ENCODE measurements around the gene CACNA1C. TPM values are rescaled to one million over a fixed set of nuclear protein-coding genes. Genes with fewer than 3 reads are reported as not detected.

Gene CACNA1C
- total RNA-seq = 6.5 TPM

GRCh38 chr12:2052826-2053678 is at the start of gene CACNA1C:
Gene CACNA1C (plus strand): TSS chr12:2052987. CDS start chr12:2053563, 576 bp downstream.
- peak; percentile 79 for DNase-seq

DNA sequence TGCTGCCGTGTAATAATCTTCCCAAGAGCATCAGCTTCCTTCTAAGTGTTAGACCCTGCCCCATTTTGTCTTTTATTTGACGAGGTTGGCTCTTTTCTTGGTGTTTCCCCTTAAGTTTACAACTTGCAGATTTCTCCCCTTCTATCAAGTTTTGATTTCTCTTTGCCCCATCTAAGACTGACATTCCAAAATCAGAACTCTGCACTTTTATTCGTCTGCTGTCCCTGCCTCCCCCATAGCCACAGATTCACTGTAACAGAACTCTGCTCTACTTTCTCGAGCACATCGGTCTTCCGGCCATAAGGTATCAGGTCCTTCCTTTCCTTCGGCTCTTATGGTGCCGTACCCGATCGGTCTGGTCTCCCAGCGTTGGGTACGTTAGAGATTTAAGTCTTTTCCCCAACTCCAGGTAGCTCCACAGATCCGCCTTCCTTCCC is 49.1 kb upstream of the CACNA1C start:
- DNase-seq = no peak

- peak; percentile 98 for DNase-seq
These were observed 48.5 kb upstream of the CACNA1C start, which contains the start of gene DCP1B for GRCh38 chr12:2004113-2004929. Gene DCP1B (minus strand): TSS chr12:2004457. CDS start chr12:2004431, 26 bp downstream.

DNA sequence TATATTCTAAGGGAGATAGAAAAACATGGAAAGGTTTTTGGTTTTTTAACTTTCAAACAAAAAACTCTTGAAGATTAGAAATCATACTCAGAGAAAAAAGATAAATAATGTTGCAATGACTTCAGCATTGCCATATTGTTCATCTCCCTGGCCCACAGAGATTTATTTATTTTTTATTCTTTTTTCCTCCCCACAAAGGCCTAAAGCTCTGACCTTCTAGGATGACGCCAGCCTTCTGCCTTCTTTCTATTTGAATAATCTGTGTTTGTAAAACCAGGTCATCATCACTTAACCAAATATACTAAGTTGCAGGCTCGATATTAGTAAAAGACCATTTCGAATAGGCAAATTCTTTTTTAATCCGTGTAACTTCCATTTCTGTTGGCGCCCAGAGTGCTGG is 44.1 kb upstream of the CACNA1C start:
- no peak for DNase-seq

- DNase-seq = no peak
These were observed 43.2 kb upstream of the CACNA1C start for GRCh38 chr12:2009623-2010022.

GRCh38 chr12:2011643-2012607 is 40.9 kb upstream of the CACNA1C start:
- no peak for DNase-seq

DNA sequence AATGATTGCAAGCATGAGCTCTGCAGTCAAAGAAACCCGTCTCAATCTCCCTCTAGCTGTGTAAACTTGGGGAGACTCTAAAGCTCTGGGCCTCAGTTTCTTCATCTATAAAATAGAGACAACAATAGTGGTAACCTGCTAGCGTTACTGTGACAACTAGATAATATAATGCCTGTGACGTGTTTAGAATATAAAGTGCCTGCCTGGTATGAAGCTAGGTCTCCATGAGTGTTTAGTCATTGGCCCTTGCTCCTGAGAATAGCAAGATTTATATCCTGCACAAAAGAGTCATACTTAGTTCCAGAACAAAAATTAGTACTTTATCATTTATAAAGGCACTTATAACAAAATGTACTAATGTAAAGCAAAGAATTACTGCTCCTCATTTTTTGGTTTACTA is 39.7 kb upstream of the CACNA1C start:
- DNase-seq = no peak

GRCh38 chr12:2013527-2014223 is 39.1 kb upstream of the CACNA1C start:
- no peak for DNase-seq

DNA sequence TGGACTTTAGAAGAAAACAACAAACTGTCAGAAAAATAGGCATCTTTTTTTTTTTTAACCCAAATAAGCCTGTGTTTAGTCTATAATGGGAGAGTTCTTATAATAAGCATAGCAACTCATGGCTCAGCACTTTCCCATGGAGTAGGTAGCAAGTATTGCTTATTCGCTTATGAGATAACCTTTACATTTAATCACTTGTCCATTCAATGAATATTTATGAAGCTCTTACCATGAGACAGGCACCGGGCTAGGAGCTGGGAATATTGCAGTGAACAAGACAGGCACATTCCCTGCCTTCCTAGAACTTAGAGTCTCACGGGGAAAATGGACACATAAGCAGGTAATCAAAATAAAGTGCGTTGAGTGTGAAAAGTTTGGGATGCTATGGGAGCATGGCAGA is 38.6 kb upstream of the CACNA1C start:
- DNase-seq = no peak

GRCh38 chr12:2016862-2017545 is 35.8 kb upstream of the CACNA1C start:
- no peak for DNase-seq

DNA sequence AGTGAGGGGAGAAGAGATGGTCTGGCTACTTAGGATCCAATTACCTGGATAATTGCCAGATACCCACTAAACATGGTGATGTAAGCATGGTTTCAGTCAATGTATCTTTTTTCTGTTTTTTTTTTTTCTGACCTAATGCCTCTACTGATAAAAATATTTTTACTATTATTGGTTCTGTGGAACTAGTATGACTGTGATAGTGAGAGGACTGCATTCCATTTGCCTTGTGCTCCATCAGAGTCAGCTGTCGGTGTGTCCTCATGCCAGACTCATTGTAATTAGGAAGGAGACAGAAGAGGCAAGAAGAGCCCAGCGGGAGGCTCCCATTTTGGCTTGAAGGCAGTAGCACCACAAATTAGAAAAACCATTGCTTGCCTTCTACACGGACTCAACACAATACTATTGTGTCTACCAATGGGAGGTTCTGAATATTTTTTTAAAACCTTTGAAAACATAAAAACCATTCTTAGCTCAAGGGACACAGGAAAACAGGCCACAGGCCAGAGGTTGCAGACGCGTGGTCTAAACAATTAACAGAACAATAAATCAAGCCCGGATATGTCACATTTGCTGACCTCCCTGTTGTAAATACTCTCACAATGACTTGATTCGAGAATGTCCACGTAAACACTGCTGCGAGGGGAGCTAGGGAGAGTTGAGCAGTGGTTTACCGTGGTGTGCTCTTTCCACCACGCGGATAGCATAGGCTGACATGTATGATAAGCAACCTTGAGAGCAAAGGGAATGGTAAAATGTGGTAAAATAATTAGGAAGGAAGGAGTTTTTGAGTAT is 35.0 kb upstream of the CACNA1C start:
- peak; percentile 45 for DNase-seq

GRCh38 chr12:2018391-2018790 is 34.4 kb upstream of the CACNA1C start:
- no peak for DNase-seq

DNA sequence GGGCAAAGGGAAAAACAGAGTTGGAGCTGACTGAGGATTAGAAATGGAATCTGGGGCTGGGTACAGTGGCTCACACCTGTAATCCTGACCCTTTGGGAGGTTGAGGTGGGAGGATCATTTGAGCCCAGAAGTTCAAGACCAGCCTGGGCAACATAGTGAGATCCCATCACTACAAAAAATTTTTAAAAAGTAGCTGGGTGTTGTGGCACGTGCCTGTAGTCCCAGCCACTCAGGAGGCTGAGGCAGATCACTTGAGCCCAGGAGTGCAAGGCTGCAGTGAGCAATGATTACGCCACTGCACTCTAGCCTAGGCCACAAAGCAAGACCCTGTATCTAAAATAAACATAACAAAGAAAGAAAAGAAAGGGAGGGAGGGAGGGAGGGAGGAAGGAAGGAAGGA is 33.7 kb upstream of the CACNA1C start:
- no peak for DNase-seq

- DNase-seq = no peak
These were observed 32.3 kb upstream of the CACNA1C start for GRCh38 chr12:2020511-2020910.

DNA sequence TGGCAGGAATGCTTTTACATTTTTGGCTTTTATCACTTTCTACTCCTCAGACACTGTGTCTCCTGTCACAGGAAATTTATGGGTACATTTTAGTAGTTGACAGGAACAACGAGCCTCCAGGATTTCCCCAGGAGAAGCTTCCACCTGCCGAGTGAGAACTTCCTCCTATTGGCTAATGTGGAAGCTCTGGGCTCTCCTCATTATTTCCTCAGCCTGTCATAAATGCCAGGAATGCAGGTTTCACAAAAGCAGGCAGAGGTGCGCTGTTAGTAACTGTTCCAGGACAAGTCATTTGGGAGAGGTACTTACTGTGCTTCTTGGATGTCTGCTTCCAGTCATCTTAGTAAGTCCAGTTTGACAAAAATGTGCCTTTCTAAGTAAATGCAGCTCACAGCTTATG is 29.4 kb upstream of the CACNA1C start:
- no peak for DNase-seq

- no peak for DNase-seq
These were observed 25.4 kb upstream of the CACNA1C start for GRCh38 chr12:2027351-2027750.

- DNase-seq = no peak
These were observed 22.9 kb upstream of the CACNA1C start for GRCh38 chr12:2029851-2030250.

- DNase-seq = no peak
These were observed 20.3 kb upstream of the CACNA1C start for GRCh38 chr12:2032506-2032905.

DNA sequence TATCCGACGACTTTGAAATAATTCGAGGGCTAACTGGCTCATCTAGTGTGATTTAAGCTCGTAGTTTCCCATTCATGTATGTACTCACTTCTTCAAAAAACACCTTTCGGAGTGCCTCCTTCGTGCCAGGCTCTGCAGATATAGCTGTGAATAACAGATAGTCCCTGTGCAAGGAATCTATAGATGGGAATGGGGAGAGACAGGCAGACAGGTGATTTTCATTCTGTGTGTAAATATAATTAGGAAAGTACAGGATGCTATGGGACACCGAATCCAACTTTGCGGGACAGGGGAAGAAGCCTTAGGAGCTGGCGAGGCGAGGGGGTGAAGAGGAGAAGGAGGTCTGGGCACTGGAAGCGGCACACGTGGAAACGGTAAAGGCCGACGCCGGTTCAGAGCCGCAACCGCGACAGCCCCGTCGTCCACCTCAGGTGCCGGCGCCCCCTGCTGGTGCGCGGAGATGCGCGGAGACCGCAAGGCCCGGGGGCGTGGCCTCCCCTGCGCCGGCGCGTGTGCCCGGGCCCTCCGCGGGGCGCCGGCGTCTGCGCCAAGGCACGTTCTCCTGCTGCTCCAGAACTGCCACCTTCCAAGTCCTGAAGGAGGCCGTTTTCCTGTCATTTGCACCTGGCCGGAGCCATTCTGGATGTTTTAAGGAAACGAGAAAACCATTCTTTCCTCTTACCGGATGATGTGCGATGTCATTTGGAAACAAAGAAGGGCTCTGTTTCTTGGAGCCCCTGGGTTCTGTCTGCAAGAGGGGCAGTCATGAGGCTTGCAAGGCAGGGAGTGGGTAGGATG is 18.0 kb upstream of the CACNA1C start:
- peak; percentile 92 for DNase-seq

Data from tongue (tissue), 2 donors.